K562 (cell line): ENCODE measurements around the gene ACADVL. TPM values are rescaled to one million over a fixed set of nuclear protein-coding genes. Genes with fewer than 3 reads are reported as not detected.
A peak's percentile ranks its signal among the peaks of the same experiment; 100 is the strongest.

Experiments
- CBX8 ChIP-seq: fragments of 200-600 bp; sonication (generic); IDR thresholded peaks from 2 replicates; pipeline ENCODE4 v1.6.1; 2012; ENCODE audit warnings: borderline replicate concordance, mixed run types, low read depth, mild to moderate bottlenecking, moderate library complexity, mixed read lengths, low read length, control low read depth, inconsistent platforms; ENCODE audit not compliant: poor library complexity, severe bottlenecking; ENCODE audit errors: extremely low read depth
- CTBP1 ChIP-seq: fragments of 450-650 bp; IDR thresholded peaks from 2 replicates; pipeline ENCODE4 v1.6.1; 2016; ENCODE audit warnings: borderline replicate concordance
- NFIX ChIP-seq: fragments of 250-450 bp; sonication (Bioruptor Pico); IDR thresholded peaks from 2 replicates; pipeline ENCODE4 v1.4.0; 2020; ENCODE audit warnings: low read depth, mild to moderate bottlenecking, moderate library complexity
- NR2C1 ChIP-seq, 2 experiments: fragments of 450-650 bp; IDR thresholded peaks; 2 replicates each; pipeline ENCODE4 v1.6.1; 2017; ENCODE audit warnings: mild to moderate bottlenecking in 2 of 2, antibody characterized with exemption in 1 of 2, inconsistent platforms in 1 of 2, missing compliant biosample characterization in 1 of 2, missing genetic modification characterization in 1 of 2
- PCBP1 ChIP-seq: fragments of 200-400 bp; formaldehyde crosslinking; IDR thresholded peaks from 2 replicates; pipeline ENCODE4 v1.6.1; 2018; ENCODE audit warnings: mild to moderate bottlenecking, low read depth, low read length; ENCODE audit not compliant: poor library complexity, severe bottlenecking
- TBL1XR1 ChIP-seq, 2 experiments: IDR thresholded peaks; 2 replicates each; pipeline ENCODE4 v1.6.1; 2012; ENCODE audit warnings: improper control_type of control experiment in 2 of 2, low read length in 2 of 2, mild to moderate bottlenecking in 1 of 2
- ZNF224 ChIP-seq: sonication (generic); formaldehyde crosslinking; IDR thresholded peaks from 2 replicates; pipeline ENCODE4 v1.8.0; 2022; ENCODE audit warnings: mild to moderate bottlenecking, missing genetic modification reagents
- ZNF347 ChIP-seq: fragments of 450-650 bp; formaldehyde crosslinking; IDR thresholded peaks from 2 replicates; pipeline ENCODE4 v1.4.0; 2020; ENCODE audit warnings: low read depth, mild to moderate bottlenecking, moderate library complexity
- ZNF445 ChIP-seq: fragments of 250-450 bp; sonication (Bioruptor Pico); IDR thresholded peaks from 2 replicates; pipeline ENCODE4 v1.4.0; 2020; ENCODE audit warnings: low read depth, mild to moderate bottlenecking, moderate library complexity
- ZNF766 ChIP-seq: fragments of 200-800 bp; sonication (Bioruptor generic); conservative IDR thresholded peaks from 2 replicates; pipeline ENCODE4 v1.6.1; 2016; ENCODE audit warnings: missing genetic modification characterization, missing compliant biosample characterization
- polyA plus RNA-seq, 8 experiments: library from polyadenylated mRNA; depleted of rRNA in 4 of 8; stranded (reverse) in 5 of 8; unstranded in 3 of 8; fragments of >200 nt; fragmentation: Nextera tagmentation in 2 of 8; fragmentation: Illumina TruSeq in 1 of 8; extraction: Ambion mirVana in 2 of 8; extraction: Trizol in 1 of 8; gene quantifications; 2 replicates each; pipeline versions ENCODE4 v1.2.1 to v1.2.3, GENCODE V29; 2011 to 2014; ENCODE audit warnings: inconsistent platforms in 1 of 8, missing spikeins in 1 of 8
- total RNA-seq, 7 experiments: library from RNA; depleted of rRNA in 6 of 7; stranded (reverse); fragments of >200 nt in 6 of 7; fragmentation: Illumina TruSeq in 2 of 7; extraction: Trizol in 2 of 7; gene quantifications; 2 replicates each; pipeline versions ENCODE4 v1.2.1 to v1.2.3, GENCODE V29; 2011 to 2021; ENCODE audit warnings: low replicate concordance in 1 of 7
- TF ChIP-seq, protein P1 (sequence below): fragments of 450-650 bp; IDR thresholded peaks from 2 replicates; pipeline ENCODE4 v1.6.1; 2017; ENCODE audit warnings: antibody characterized with exemption, mild to moderate bottlenecking
- TF ChIP-seq, protein P2 (sequence below), 3 experiments: fragments of 200-800 bp in 1 of 3; sonication (Bioruptor generic) in 1 of 3; sonication (generic) in 1 of 3; formaldehyde crosslinking in 1 of 3; IDR thresholded peaks; 2 replicates each; pipeline versions ENCODE4 v1.6.1 to v1.8.0; 2016 to 2022; ENCODE audit warnings: mild to moderate bottlenecking in 2 of 3, missing compliant biosample characterization in 2 of 3, missing genetic modification characterization in 2 of 3, missing genetic modification reagents in 1 of 3
- TF ChIP-seq, protein P3 (sequence below): fragments of 250-450 bp; sonication (Bioruptor Pico); IDR thresholded peaks from 2 replicates; pipeline ENCODE4 v1.6.1; 2021; ENCODE audit warnings: mild to moderate bottlenecking
- TF ChIP-seq, protein P4 (sequence below): fragments of 450-650 bp; IDR thresholded peaks from 2 replicates; pipeline ENCODE4 v1.6.1; 2016; ENCODE audit warnings: missing biosample characterization, missing genetic modification characterization
- TF ChIP-seq, protein P5 (sequence below): fragments of 250-450 bp; sonication (Bioruptor Pico); IDR thresholded peaks from 2 replicates; pipeline ENCODE4 v1.5.0; 2022; ENCODE audit warnings: mild to moderate bottlenecking

The ACADVL gene
- total and polyA plus RNA-seq, 9 of the 15 experiments (the other 6 are each of a cell fraction or from before 2014, with no cell fraction given) = 25.5 to 449 (median 214) TPM

DNA sequence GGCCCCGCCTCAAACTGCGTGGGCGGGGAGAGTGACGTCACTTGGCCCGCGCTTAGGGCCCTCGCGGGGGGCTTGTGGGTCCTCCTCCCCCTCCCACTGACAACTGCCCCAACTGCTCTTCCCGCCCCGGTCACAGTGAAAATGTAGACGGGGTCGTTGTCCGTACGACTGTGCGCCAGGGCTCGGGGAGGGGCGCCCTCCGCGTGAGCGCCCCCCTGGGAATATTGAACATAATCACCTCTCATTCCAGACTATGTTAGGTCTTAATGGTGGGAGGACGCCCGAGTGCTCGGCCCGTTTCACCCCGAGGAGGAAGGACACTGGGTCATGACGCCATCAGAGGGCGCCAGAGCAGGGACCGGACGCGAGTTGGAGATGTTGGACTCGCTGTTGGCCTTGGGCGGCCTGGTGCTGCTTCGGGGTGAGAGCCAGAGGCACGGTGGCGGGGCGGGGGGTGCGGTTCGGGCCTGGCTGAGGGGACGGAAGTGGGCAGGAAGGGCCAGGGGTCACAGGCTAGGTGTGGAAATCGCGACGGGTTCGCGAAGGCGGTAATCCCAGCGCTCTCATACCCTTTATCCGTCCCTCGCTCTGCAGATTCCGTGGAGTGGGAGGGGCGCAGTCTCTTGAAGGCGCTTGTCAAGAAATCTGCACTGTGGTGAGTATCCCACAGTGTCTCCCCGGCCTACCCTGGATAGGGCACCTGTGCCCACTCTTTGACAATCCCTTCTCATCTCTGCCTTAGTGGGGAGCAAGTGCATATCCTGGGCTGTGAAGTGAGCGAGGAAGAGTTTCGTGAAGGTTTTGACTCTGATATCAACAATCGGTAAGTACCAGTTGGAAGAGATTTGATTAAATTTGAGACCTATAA lies 32.7 kb downstream of the ACADVL start, which contains the start of gene ELP5 (continued):
- TF ChIP-seq ZNF766 (CRISPR knock-in tag) (no peak), PCBP1 (no peak), CBX8 (no peak), TBL1XR1 (IDR thresholded peaks at IDR 0.05; ENCODE audit: low read length in 2 of 2) (peak in 1 of 2 experiments; percentile 18; a peak in 1 of 4 replicates), ZNF224 (no peak), ZNF445 (CRISPR knock-in tag) (no peak), CTBP1 (peak; percentile 58), ZNF347 (CRISPR knock-in tag) (no peak), NFIX (no peak), NR2C1 (IDR thresholded peaks at IDR 0.05) (no peak), NR2C1 (tag; IDR thresholded peaks at IDR 0.05) (peak; percentile 52)
- TF ChIP-seq, protein P1, sequence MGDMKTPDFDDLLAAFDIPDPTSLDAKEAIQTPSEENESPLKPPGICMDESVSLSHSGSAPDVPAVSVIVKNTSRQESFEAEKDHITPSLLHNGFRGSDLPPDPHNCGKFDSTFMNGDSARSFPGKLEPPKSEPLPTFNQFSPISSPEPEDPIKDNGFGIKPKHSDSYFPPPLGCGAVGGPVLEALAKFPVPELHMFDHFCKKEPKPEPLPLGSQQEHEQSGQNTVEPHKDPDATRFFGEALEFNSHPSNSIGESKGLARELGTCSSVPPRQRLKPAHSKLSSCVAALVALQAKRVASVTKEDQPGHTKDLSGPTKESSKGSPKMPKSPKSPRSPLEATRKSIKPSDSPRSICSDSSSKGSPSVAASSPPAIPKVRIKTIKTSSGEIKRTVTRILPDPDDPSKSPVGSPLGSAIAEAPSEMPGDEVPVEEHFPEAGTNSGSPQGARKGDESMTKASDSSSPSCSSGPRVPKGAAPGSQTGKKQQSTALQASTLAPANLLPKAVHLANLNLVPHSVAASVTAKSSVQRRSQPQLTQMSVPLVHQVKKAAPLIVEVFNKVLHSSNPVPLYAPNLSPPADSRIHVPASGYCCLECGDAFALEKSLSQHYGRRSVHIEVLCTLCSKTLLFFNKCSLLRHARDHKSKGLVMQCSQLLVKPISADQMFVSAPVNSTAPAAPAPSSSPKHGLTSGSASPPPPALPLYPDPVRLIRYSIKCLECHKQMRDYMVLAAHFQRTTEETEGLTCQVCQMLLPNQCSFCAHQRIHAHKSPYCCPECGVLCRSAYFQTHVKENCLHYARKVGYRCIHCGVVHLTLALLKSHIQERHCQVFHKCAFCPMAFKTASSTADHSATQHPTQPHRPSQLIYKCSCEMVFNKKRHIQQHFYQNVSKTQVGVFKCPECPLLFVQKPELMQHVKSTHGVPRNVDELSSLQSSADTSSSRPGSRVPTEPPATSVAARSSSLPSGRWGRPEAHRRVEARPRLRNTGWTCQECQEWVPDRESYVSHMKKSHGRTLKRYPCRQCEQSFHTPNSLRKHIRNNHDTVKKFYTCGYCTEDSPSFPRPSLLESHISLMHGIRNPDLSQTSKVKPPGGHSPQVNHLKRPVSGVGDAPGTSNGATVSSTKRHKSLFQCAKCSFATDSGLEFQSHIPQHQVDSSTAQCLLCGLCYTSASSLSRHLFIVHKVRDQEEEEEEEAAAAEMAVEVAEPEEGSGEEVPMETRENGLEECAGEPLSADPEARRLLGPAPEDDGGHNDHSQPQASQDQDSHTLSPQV = no peak
- TF ChIP-seq, protein P2, sequence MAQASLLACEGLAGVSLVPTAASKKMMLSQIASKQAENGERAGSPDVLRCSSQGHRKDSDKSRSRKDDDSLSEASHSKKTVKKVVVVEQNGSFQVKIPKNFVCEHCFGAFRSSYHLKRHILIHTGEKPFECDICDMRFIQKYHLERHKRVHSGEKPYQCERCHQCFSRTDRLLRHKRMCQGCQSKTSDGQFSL (CRISPR knock-in tag; IDR thresholded peaks at IDR 0.05) = 0 out of 2 replicates have a peak, but pooled peaks have one; percentile 31
- TF ChIP-seq, protein P2 (tag; IDR thresholded peaks at IDR 0.05) = no peak
- TF ChIP-seq, protein P3, sequence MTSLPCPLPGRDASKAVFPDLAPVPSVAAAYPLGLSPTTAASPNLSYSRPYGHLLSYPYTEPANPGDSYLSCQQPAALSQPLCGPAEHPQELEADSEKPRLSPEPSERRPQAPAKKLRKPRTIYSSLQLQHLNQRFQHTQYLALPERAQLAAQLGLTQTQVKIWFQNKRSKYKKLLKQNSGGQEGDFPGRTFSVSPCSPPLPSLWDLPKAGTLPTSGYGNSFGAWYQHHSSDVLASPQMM (CRISPR knock-in tag) = no peak
- TF ChIP-seq, protein P4, sequence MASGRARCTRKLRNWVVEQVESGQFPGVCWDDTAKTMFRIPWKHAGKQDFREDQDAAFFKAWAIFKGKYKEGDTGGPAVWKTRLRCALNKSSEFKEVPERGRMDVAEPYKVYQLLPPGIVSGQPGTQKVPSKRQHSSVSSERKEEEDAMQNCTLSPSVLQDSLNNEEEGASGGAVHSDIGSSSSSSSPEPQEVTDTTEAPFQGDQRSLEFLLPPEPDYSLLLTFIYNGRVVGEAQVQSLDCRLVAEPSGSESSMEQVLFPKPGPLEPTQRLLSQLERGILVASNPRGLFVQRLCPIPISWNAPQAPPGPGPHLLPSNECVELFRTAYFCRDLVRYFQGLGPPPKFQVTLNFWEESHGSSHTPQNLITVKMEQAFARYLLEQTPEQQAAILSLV (tag) = no peak
- TF ChIP-seq, protein P5, sequence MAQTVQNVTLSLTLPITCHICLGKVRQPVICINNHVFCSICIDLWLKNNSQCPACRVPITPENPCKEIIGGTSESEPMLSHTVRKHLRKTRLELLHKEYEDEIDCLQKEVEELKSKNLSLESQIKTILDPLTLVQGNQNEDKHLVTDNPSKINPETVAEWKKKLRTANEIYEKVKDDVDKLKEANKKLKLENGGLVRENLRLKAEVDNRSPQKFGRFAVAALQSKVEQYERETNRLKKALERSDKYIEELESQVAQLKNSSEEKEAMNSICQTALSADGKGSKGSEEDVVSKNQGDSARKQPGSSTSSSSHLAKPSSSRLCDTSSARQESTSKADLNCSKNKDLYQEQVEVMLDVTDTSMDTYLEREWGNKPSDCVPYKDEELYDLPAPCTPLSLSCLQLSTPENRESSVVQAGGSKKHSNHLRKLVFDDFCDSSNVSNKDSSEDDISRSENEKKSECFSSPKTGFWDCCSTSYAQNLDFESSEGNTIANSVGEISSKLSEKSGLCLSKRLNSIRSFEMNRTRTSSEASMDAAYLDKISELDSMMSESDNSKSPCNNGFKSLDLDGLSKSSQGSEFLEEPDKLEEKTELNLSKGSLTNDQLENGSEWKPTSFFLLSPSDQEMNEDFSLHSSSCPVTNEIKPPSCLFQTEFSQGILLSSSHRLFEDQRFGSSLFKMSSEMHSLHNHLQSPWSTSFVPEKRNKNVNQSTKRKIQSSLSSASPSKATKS (CRISPR knock-in tag) = no peak
